B cell (primary cell): Measurements from ENCODE around the gene UCK1. TPM values are rescaled to one million over a fixed set of nuclear protein-coding genes. Genes with fewer than 3 reads are reported as not detected.

ENCODE experiments used
- ATAC-seq: fragments of 200-7000 bp; cut with Tn5 transposase; one replicate; pipeline ENCODE4 v1.10.0; 2021; ENCODE audit warnings: low read depth, mild to moderate bottlenecking, moderate number of reproducible peaks, moderate library complexity
- CTCF ChIA-PET: fragments of 350-600 bp; sonication (Branson Sonifier 250); formaldehyde crosslinking; loops from one replicate; lab custom pipeline; 2021; ENCODE audit warnings: antibody characterized with exemption, inconsistent platforms; lab: Charles Lee
- POLR2A ChIA-PET: fragments of 350-600 bp; sonication (Branson Sonifier 250); formaldehyde crosslinking; loops from one replicate; lab custom pipeline; 2021; ENCODE audit warnings: antibody characterized with exemption; lab: Charles Lee
- DNase-seq: peaks from one replicate; pipeline ENCODE4 v3.0.0; 2013
- H2AFZ ChIP-seq: 2 replicates; pipeline ENCODE4 v1.6.1; 2012; ENCODE audit warnings: mild to moderate bottlenecking, low read depth, low read length; ENCODE audit not compliant: insufficient read depth, poor library complexity, severe bottlenecking
- H3K27ac ChIP-seq, 2 donors: 1 replicate in 1 of 2; 2 replicates in 1 of 2; pipeline ENCODE4 v1.5.1; 2012 to 2013; ENCODE audit warnings: low read length in 2 of 2, mild to moderate bottlenecking in 2 of 2, moderate library complexity in 1 of 2
- H3K27me3 ChIP-seq, 4 experiments: fragments of 200-600 bp in 1 of 4; sonication (generic) in 1 of 4; replicated peaks in 1 of 4; 1 replicate in 2 of 4; 2 replicates in 2 of 4; pipeline versions ENCODE4 v1.6.1 to v1.7.0; 2013 to 2016; ENCODE audit warnings: low read length in 3 of 4, mild to moderate bottlenecking in 2 of 4, mixed read lengths in 1 of 4, moderate library complexity in 1 of 4; ENCODE audit not compliant: insufficient read depth in 4 of 4, control insufficient read depth in 3 of 4; ENCODE audit errors: control extremely low read depth in 1 of 4
- H3K36me3 ChIP-seq, 2 experiments: replicated peaks in 1 of 2; 1 replicate in 1 of 2; 2 replicates in 1 of 2; pipeline versions ENCODE4 v1.6.1 to v1.7.1; 2013; ENCODE audit warnings: low read length in 1 of 2; ENCODE audit not compliant: insufficient read depth in 2 of 2, control insufficient read depth in 1 of 2; ENCODE audit errors: control extremely low read depth in 1 of 2, extremely low read depth in 1 of 2
- H3K4me1 ChIP-seq, 2 donors: fragments of 200-600 bp in 1 of 2; sonication (generic) in 1 of 2; 1 replicate in 1 of 2; 2 replicates in 1 of 2; pipeline versions ENCODE4 v1.5.1 to v1.6.1; 2013 to 2017; ENCODE audit warnings: low read length in 2 of 2; ENCODE audit not compliant: control insufficient read depth in 2 of 2, insufficient read depth in 2 of 2
- H3K4me2 ChIP-seq: replicated peaks from 2 replicates; pipeline ENCODE3; 2012; ENCODE audit warnings: mild to moderate bottlenecking, low read depth, low read length; ENCODE audit not compliant: poor library complexity, severe bottlenecking
- H3K4me3 ChIP-seq, 5 experiments: fragments of 200-600 bp in 1 of 5; sonication (generic) in 1 of 5; 1 replicate in 3 of 5; 2 replicates in 2 of 5; pipeline versions ENCODE4 v1.5.1 to v1.7.0; 2011 to 2016; ENCODE audit warnings: low read length in 4 of 5, mild to moderate bottlenecking in 4 of 5, low read depth in 2 of 5, control low read depth in 1 of 5, moderate library complexity in 1 of 5; ENCODE audit not compliant: insufficient read depth in 1 of 5; ENCODE audit errors: control extremely low read depth in 1 of 5, extremely low read depth in 1 of 5
- H3K79me2 ChIP-seq: fragments of 200-600 bp; sonication (generic); one replicate; pipeline ENCODE4 v1.6.0; 2016; ENCODE audit warnings: low read length; ENCODE audit not compliant: control insufficient read depth, insufficient read depth
- H3K9ac ChIP-seq: fragments of 200-600 bp; sonication (generic); 2 replicates; pipeline ENCODE4 v1.6.1; 2017; ENCODE audit warnings: mild to moderate bottlenecking, low read length, moderate library complexity
- H3K9me3 ChIP-seq, 3 donors: one replicate each; pipeline versions ENCODE4 v1.6.1 to v1.7.1; 2013; ENCODE audit warnings: low read length in 2 of 3; ENCODE audit not compliant: control insufficient read depth in 2 of 3, insufficient read depth in 1 of 3; ENCODE audit errors: control extremely low read depth in 1 of 3
- H4K20me1 ChIP-seq: 2 replicates; pipeline ENCODE4 v1.6.0; 2012; ENCODE audit warnings: mild to moderate bottlenecking, low read length; ENCODE audit not compliant: insufficient read depth, control insufficient read depth, poor library complexity, severe bottlenecking
- H3K27ac Mint-ChIP-seq: one replicate; pipeline ENCODE4 v1.8.0; 2021; ENCODE audit warnings: mixed read lengths
- H3K27me3 Mint-ChIP-seq: one replicate; pipeline ENCODE4 v1.8.0; 2021; ENCODE audit warnings: mixed read lengths
- H3K4me1 Mint-ChIP-seq: one replicate; pipeline ENCODE4 v1.8.0; 2021; ENCODE audit warnings: mixed read lengths
- H3K4me3 Mint-ChIP-seq: one replicate; pipeline ENCODE4 v1.8.0; 2021; ENCODE audit warnings: mixed read lengths
- H3K9me3 Mint-ChIP-seq: one replicate; pipeline ENCODE4 v1.8.0; 2022; ENCODE audit warnings: mixed read lengths; ENCODE audit not compliant: insufficient read depth
- EZH2 ChIP-seq: IDR thresholded peaks from 2 replicates; pipeline ENCODE4 v1.6.1; 2012; ENCODE audit warnings: borderline replicate concordance, low read depth, mild to moderate bottlenecking, moderate library complexity, low read length; ENCODE audit not compliant: insufficient read depth, poor library complexity, severe bottlenecking
- WGBS: methylation state at CpG from one replicate; pipeline ENCODE4 v1.1.5; 2013; ENCODE audit warnings: missing lambda C conversion rate; ENCODE audit not compliant: insufficient coverage; 5-methylcytosine and 5-hydroxymethylcytosine counted together
- intact Hi-C: fragments of 100-400 bp; cut with micrococcal nuclease; formaldehyde crosslinking; loops from one replicate; pipeline ENCODE4 v1.10.0; 2022
- polyA plus RNA-seq: library from polyadenylated mRNA; depleted of rRNA; stranded (reverse); fragments of >200 nt; gene quantifications from 2 replicates; pipeline ENCODE4 v1.2.3, GENCODE V29; 2012
- total RNA-seq, 2 donors: library from RNA; stranded (reverse); fragments of 120-200 nt in 1 of 2; gene quantifications; 1 replicate in 1 of 2; 2 replicates in 1 of 2; pipeline versions ENCODE4 v1.2.3 to v1.2.4, GENCODE V29; 2013 to 2022
- TF ChIP-seq, protein P1 (sequence below): fragments of 200-600 bp; IDR thresholded peaks from one replicate; pipeline ENCODE4 v1.8.0; 2022; ENCODE audit warnings: antibody characterized with exemption, mild to moderate bottlenecking

Gene UCK1
- total and polyA plus RNA-seq, 2 donors (not counting 1 experiment from before 2014, with no cell fraction given), result 25.3 to 39.3 TPM

DNA sequence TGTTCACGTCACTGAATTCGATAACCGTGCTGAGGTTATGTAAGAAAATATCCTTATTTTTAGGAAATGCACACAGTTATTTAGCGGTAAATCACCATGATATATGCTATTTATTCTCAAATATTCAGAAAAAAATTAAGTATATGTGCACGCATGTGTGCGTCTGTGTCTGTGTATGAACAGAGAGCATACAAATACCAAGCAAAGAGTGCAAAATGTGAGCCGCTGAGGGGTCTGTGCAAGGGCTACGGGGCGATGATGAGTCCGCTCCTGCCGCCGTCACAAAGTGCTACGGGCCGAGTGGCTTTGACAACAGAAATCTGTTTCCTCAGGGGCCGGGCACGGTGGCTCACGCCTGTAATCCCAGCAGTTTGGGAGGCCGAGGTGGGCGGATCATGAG, 6.9 kb upstream of the UCK1 start:
- POLR2A ChIA-PET, result no interaction called here
- H3K9me3 Mint-ChIP-seq, result peaks cover 2% of the 10 kb centered on the region
- Histone ChIP-seq H3K4me2 (no peak overlapping the region), H3K9ac (no peak overlapping the region), H4K20me1 (no peaks in the 10 kb centered on the region), H3K4me3 (no peak overlapping the region), H3K27me3 (no peaks in the 10 kb centered on the region), H3K4me1 (peaks cover 13 to 17% of the 10 kb centered on the region in 2 donors), H2AFZ (no peak overlapping the region), H3K36me3 (no peaks in the 10 kb centered on the region), H3K27ac (no peak overlapping the region), H3K9me3 (peaks cover 0 to 11% (median 5%) of the 10 kb centered on the region in 3 donors), H3K79me2 (no peaks in the 10 kb centered on the region)
- no peak overlapping the region for H3K27ac Mint-ChIP-seq
- over 99% methylated on average over 12 of the region's 19 CpGs for WGBS
- H3K4me1 Mint-ChIP-seq, result peaks cover 12% of the 10 kb centered on the region
- peaks cover 3% of the 10 kb centered on the region for H3K27me3 Mint-ChIP-seq
- CTCF ChIA-PET, result no interaction called here
- DNase-seq, result no peak
- ATAC-seq, result no peak
- H3K4me3 Mint-ChIP-seq, result no peak overlapping the region
- intact Hi-C loops, result no loop called here
- TF ChIP-seq EZH2, result no peak
- TF ChIP-seq, protein P1, sequence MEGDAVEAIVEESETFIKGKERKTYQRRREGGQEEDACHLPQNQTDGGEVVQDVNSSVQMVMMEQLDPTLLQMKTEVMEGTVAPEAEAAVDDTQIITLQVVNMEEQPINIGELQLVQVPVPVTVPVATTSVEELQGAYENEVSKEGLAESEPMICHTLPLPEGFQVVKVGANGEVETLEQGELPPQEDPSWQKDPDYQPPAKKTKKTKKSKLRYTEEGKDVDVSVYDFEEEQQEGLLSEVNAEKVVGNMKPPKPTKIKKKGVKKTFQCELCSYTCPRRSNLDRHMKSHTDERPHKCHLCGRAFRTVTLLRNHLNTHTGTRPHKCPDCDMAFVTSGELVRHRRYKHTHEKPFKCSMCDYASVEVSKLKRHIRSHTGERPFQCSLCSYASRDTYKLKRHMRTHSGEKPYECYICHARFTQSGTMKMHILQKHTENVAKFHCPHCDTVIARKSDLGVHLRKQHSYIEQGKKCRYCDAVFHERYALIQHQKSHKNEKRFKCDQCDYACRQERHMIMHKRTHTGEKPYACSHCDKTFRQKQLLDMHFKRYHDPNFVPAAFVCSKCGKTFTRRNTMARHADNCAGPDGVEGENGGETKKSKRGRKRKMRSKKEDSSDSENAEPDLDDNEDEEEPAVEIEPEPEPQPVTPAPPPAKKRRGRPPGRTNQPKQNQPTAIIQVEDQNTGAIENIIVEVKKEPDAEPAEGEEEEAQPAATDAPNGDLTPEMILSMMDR, result no peak

GRCh38 chr9:131534721-131535237, 3.7 kb upstream of the UCK1 start:
- TF ChIP-seq, protein P1, result no peak
- TF ChIP-seq EZH2, result no peak
- peak; percentile 16 for ATAC-seq
- Histone ChIP-seq H3K27ac (no peak overlapping the region), H3K4me1 (peaks cover 23 to 31% of the 10 kb centered on the region in 2 donors), H3K4me2 (peak overlapping the region; percentile 52), H4K20me1 (no peaks in the 10 kb centered on the region), H3K9me3 (no peaks in the 10 kb centered on the region), H3K27me3 (no peaks in the 10 kb centered on the region), H3K4me3 (no peak overlapping the region), H3K36me3 (peaks cover 0 to 2% of the 10 kb centered on the region in 2 experiments), H3K79me2 (peaks cover 8% of the 10 kb centered on the region), H2AFZ (peak overlapping the region; percentile 52), H3K9ac (peak overlapping the region; percentile 27)
- Mint-ChIP-seq H3K9me3 (no peaks in the 10 kb centered on the region), H3K4me1 (peaks cover 20% of the 10 kb centered on the region), H3K27me3 (no peaks in the 10 kb centered on the region), H3K4me3 (peak overlapping the region; percentile 52), H3K27ac (peak overlapping the region; percentile 8)
- peak; percentile 50 for DNase-seq
- CTCF ChIA-PET, result interaction anchor here (1.3 to 1.5 kb wide), 2 partner anchors 185 to 209 kb away, joined by 3 to 4 read pairs; no protein-coding TSS in a partner anchor
- 0% methylated on average over 1 of the region's 8 CpGs for WGBS
- POLR2A ChIA-PET, result no interaction called here
- intact Hi-C loops, result loop anchor here (5.0 kb wide), 1 partner anchor 33 kb away; no protein-coding TSS in a partner anchor
